HG02588 (cell line): ENCODE results near the gene ZNFX1.
"Not testable (repeated sequence)": the region's sequence is repeated elsewhere in the genome, so short reads cannot be mapped to it uniquely, and the experiment has no call there.

ENCODE experiments used
- ATAC-seq: cut with Tn5 transposase; IDR thresholded peaks from one replicate; pipeline ENCODE4 v1.9.1; 2021; ENCODE audit warnings: mild to moderate bottlenecking, moderate library complexity; ENCODE audit not compliant: unreplicated experiment

ZNFX1 gene

GRCh38 chr20:49278036-49278817 lies at the start of gene ZNFX1:
Gene ZNFX1 (minus strand): TSS chr20:49278057. CDS start chr20:49275839, 2,218 bp downstream.
- peak; percentile 81 for ATAC-seq

- no peak for ATAC-seq
Observed at GRCh38 chr20:49326026-49326425, 48.2 kb upstream of the ZNFX1 start.

- no peak for ATAC-seq
Observed at GRCh38 chr20:49324306-49324705, 46.4 kb upstream of the ZNFX1 start.

- no peak for ATAC-seq
Observed at GRCh38 chr20:49323622-49324238, 45.9 kb upstream of the ZNFX1 start.

- no peak for ATAC-seq
Observed at GRCh38 chr20:49320460-49320859, 42.6 kb upstream of the ZNFX1 start.

- ATAC-seq = no peak
Observed at GRCh38 chr20:49319208-49319809, 41.5 kb upstream of the ZNFX1 start.

- ATAC-seq = no peak
Observed at GRCh38 chr20:49318430-49319207, 40.8 kb upstream of the ZNFX1 start.

- no peak for ATAC-seq
Observed at GRCh38 chr20:49318091-49318429, 40.2 kb upstream of the ZNFX1 start.

- no peak for ATAC-seq
Observed at GRCh38 chr20:49316704-49317103, 38.8 kb upstream of the ZNFX1 start.

GRCh38 chr20:49315580-49315979 lies 37.7 kb upstream of the ZNFX1 start:
- ATAC-seq = no peak

GRCh38 chr20:49314052-49314451 lies 36.2 kb upstream of the ZNFX1 start:
- not testable (repeated sequence) for ATAC-seq

- no peak for ATAC-seq
Observed at GRCh38 chr20:49313283-49313682, 35.4 kb upstream of the ZNFX1 start.

- ATAC-seq = no peak
Observed at GRCh38 chr20:49312661-49313060, 34.8 kb upstream of the ZNFX1 start.

- no peak for ATAC-seq
Observed at GRCh38 chr20:49310705-49311104, 32.8 kb upstream of the ZNFX1 start.

GRCh38 chr20:49308875-49309274 lies 31.0 kb upstream of the ZNFX1 start:
- no peak for ATAC-seq

GRCh38 chr20:49306903-49307620 lies 29.2 kb upstream of the ZNFX1 start:
- no peak for ATAC-seq

GRCh38 chr20:49303065-49303552 lies 25.3 kb upstream of the ZNFX1 start:
- ATAC-seq = no peak

- no peak for ATAC-seq
Observed at GRCh38 chr20:49297605-49298530, 20.0 kb upstream of the ZNFX1 start.

- ATAC-seq = not testable (repeated sequence)
Observed at GRCh38 chr20:49294002-49294654, 16.3 kb upstream of the ZNFX1 start.
